ENCODE results near the gene ZNF804A. TPM values are rescaled to one million over a fixed set of nuclear protein-coding genes. Genes with fewer than 3 reads are reported as not detected.

ZNF804A gene
- total and polyA plus RNA-seq, 2 of the 4 experiments (the other 2 are of a cell fraction), result 2.2 to 2.7 TPM

GRCh38 chr2:184875911-184876310 lies 277.6 kb downstream of the ZNF804A start:
- ATAC-seq (ENCODE audit: low read depth), result no peak
- no peak overlapping the region for H2AK5ac ChIP-seq (ENCODE audit: low read depth, low read length)
- no peaks in the 10 kb centered on the region for H3K4me1 ChIP-seq (ENCODE audit: control insufficient read depth, insufficient read depth, low read length)
- no peak overlapping the region for H2BK5ac ChIP-seq (ENCODE audit: low read depth, low read length, poor library complexity, severe bottlenecking)
- no peak overlapping the region for H3K56ac ChIP-seq (ENCODE audit: extremely low read depth, insufficient read depth, low read length)
- no peak overlapping the region for H2BK15ac ChIP-seq (ENCODE audit: low read depth, low read length)
- no peak overlapping the region for H4K8ac ChIP-seq (ENCODE audit: low read depth in 2 of 2, low read length in 2 of 2)
- no peaks in the 10 kb centered on the region for H3K27me3 ChIP-seq (ENCODE audit: control insufficient read depth, insufficient read depth, low read length)
- no peaks in the 10 kb centered on the region for H4K20me1 ChIP-seq (ENCODE audit: insufficient read depth, low read length)
- no peak overlapping the region for H3K14ac ChIP-seq (replicated peaks; ENCODE audit: low read depth, low read length)
- no peak overlapping the region for H3K18ac ChIP-seq (ENCODE audit: low read depth, low read length)
- no peak overlapping the region for H2BK20ac ChIP-seq (ENCODE audit: low read depth, low read length)
- CTCF ChIA-PET, result no interaction called here
- no peak overlapping the region for H3K9ac ChIP-seq (ENCODE audit: low read depth, low read length)
- no peaks in the 10 kb centered on the region for H3K9me3 ChIP-seq (ENCODE audit: control insufficient read depth, insufficient read depth, low read length)
- DNase-seq, result no peak
- POLR2A ChIA-PET (ENCODE audit: unreplicated experiment), result interaction anchor here (0.6 kb wide), 1 partner anchor 40 kb away, joined by 3 read pairs; no protein-coding TSS in a partner anchor
- no peaks in the 10 kb centered on the region for H3K9me1 ChIP-seq (ENCODE audit: insufficient read depth, low read length)
- H3K4me3 ChIP-seq (ENCODE audit: insufficient read depth, low read depth, low read length), result no peak overlapping the region
- H3K27ac ChIP-seq (ENCODE audit: insufficient read depth, low read length), result no peak overlapping the region
- H4K5ac ChIP-seq (ENCODE audit: low read depth, low read length), result no peak overlapping the region
- TF ChIP-seq NFE2L2 (IDR thresholded peaks at IDR 0.05; ENCODE audit: low read depth, low read length) (no peak), MAFK (IDR thresholded peaks at IDR 0.05; ENCODE audit: low read depth, low read length) (no peak), FOS (IDR thresholded peaks at IDR 0.05; ENCODE audit: low read depth, low read length) (no peak), SMC3 (IDR thresholded peaks at IDR 0.05; ENCODE audit: low read depth, low read length) (no peak), RAD21 (IDR thresholded peaks at IDR 0.05; ENCODE audit: low read length) (no peak), RCOR1 (IDR thresholded peaks at IDR 0.05; ENCODE audit: insufficient replicate concordance, low read length) (no peak), BHLHE40 (IDR thresholded peaks at IDR 0.05; ENCODE audit: low read depth, low read length) (no peak), POLR2A (IDR thresholded peaks at IDR 0.05; ENCODE audit: low read depth, low read length) (no peak), CTCF (conservative IDR thresholded peaks at IDR 0.05; ENCODE audit: low read depth, low read length) (no peak), MAZ (IDR thresholded peaks at IDR 0.05; ENCODE audit: borderline replicate concordance, low read depth, low read length) (no peak), RFX5 (IDR thresholded peaks at IDR 0.05; ENCODE audit: low read depth, low read length) (no peak), CHD1 (IDR thresholded peaks at IDR 0.05; ENCODE audit: low read depth, low read length) (no peak), MXI1 (IDR thresholded peaks at IDR 0.05; ENCODE audit: borderline replicate concordance, low read depth, low read length) (no peak)
- TF ChIP-seq, protein P1, sequence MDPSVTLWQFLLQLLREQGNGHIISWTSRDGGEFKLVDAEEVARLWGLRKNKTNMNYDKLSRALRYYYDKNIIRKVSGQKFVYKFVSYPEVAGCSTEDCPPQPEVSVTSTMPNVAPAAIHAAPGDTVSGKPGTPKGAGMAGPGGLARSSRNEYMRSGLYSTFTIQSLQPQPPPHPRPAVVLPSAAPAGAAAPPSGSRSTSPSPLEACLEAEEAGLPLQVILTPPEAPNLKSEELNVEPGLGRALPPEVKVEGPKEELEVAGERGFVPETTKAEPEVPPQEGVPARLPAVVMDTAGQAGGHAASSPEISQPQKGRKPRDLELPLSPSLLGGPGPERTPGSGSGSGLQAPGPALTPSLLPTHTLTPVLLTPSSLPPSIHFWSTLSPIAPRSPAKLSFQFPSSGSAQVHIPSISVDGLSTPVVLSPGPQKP (IDR thresholded peaks at IDR 0.05; ENCODE audit: borderline replicate concordance, low read depth, low read length), result no peak
- intact Hi-C loops (cut with micrococcal nuclease), result no loop called here
- no peak overlapping the region for H3K23ac ChIP-seq (ENCODE audit: low read depth, low read length)
- no peak overlapping the region for H4K91ac ChIP-seq (ENCODE audit: insufficient read depth, low read depth, low read length)
- no peak overlapping the region for H2BK120ac ChIP-seq (ENCODE audit: low read depth, low read length)
- H3K4me2 ChIP-seq (ENCODE audit: low read depth, low read length), result no peak overlapping the region
- H2AFZ ChIP-seq (replicated peaks; ENCODE audit: low read length, poor library complexity), result no peak overlapping the region
- H3K36me3 ChIP-seq (ENCODE audit: control insufficient read depth, insufficient read depth, low read length), result no peaks in the 10 kb centered on the region
- H2AK9ac ChIP-seq (replicated peaks; ENCODE audit: low read depth, low read length, poor library complexity), result no peak overlapping the region
- H3K79me1 ChIP-seq (ENCODE audit: low read depth in 1 of 2, low read length in 2 of 2), result no peaks in the 10 kb centered on the region; a peak in 1 of 4 replicates
- in situ Hi-C loops (cut with MboI; ENCODE audit: low sequenced_read_pairs), result no loop called here
- dilution Hi-C loops (cut with HindIII; ENCODE audit: low sequenced_read_pairs, unreplicated experiment), result no loop called here
- no peak overlapping the region for H3K4ac ChIP-seq (ENCODE audit: low read depth, low read length)
- no TSS peak for BruUV-seq (replicated peaks)
